IPS-NIHi7 (cell line): ENCODE results near the gene LUZP2.

ENCODE experiments used
- DNase-seq: peaks from one replicate; pipeline ENCODE4 v3.0.0; 2012; ENCODE audit warnings: mixed read lengths; ENCODE audit errors: extremely low spot score

Gene LUZP2

DNA sequence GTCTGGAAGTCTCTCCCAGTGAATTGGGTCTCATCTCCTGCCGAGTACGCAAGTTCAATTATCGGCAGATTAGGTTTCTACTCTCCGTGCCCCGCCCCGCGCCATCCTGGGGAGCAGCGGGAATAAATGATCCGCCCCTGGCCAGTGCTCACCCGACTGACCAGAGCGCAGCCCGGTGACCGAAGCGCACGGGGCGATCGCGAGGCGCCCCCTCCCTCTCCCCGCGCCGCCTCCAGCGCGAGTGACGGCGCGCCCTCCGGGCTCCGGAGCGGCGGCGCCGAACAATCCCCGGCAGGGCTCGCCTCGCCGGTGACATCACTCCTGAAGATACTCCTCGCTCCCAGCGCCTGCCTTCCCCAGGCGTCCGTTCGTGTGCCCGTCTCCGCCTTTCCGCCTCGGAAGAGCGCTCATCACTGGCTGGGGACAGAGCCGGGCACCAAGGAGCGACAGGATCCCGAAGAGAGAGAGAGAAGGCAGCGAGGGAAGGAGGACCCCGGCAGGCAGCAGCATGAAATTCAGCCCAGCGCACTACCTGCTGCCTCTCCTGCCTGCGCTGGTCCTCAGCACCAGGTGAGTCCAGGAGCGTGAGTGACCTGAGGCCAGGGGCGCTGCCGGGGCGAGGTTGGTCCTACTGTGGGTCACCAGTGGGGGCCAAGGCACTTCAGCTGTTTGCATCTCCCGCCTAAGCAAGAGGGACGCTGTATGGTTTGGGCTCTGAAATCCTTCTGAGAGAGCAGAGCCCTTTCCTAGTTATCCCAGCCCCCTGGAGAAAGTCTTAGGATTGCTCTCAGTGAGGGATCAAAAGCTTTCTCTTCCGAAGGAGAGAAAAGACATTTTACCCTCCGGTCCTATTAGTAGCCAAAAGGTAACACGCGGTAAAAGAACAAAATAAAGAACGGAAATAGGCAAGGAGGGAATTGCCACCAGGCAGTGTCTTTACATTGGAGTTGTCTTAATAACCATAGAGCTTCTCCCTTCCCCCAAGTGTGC, at the start of gene LUZP2:
Gene LUZP2, plus strand, starts transcription at position 318 of the 990 bp plus-strand sequence.
- peak; percentile 66 for DNase-seq

DNA sequence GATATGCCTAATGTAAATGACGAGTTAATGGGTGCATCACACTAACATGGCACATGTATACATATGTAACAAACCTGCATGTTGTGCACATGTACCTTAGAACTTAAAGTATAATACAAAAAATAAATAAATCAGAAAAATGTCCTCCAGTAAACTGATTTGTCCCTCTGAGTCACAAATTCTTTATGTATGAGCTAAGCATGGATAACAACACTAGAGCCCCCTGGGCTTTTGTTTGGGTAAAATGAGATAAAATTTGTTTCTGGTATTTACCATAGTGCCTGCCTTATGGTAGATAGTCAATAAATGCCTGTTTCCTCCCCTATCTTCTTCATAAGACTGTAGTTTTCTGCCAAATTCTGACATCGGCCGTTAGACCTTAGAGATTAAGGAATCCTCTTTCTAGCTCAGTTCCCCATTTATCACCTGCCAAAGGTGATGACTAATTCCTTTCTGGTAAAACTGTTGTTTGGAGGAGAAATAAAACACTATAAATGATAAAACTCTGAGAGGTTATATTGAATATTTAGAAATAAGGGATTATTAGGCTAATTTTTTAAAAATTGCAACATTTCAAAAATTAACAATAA, 43.6 kb upstream of the LUZP2 start:
- DNase-seq = no peak

DNA sequence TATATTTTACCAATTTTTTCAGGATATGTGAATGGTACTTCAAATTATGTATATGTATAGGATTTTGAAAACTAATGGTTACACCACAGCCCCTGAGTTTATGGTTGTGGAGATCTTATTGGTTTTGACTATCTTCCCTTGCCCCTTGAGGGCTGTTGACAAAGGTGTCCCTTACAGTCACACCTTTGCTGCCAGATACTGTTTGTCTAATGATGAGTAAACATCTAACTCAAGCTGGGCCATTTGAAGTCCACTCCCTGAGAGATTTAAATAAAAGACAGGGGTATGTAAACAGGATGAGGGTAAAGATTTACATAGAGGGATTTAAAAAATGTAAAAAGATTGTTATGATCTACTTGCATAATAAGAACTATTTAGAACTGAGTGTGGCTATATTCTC, 38.9 kb upstream of the LUZP2 start:
- DNase-seq = no peak

DNA sequence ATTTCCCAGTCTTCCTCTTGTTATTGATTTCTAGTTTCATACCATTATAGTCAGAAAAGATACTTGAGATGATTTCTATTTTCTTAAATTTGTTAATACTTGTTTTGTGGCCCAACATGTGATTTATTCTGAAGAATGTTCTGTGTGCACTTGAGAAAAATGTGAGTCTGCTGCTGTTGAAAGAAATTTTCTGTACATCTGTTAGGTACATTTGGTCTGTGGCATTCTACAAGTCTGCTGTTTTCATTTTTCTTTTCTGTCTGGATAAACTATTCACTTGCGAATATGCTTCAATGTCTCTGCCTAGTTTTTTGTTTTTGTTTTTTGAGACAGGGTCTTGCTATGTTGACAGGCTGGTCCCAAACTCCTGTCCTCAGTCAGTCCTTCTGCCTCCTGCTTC, 26.4 kb upstream of the LUZP2 start:
- no peak for DNase-seq

DNA sequence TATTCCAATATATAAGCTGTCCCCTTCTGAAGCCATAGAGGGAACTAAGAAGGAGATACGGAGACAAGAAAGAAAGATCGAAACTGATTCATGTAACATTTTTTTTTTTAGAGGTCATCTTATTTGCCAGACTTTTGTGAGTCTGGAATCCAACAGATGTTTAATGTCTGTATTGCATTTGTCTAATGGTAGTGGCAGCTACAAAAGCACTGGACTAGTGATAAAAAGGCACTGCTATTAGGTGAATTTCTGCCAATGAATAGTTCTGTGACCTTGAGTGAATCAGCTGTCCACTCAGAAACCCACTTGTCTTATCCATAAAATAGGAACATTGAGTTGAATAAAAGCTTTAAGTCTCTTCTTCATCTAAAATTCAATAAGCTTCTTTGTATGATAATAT, 25.8 kb upstream of the LUZP2 start:
- DNase-seq = no peak

DNA sequence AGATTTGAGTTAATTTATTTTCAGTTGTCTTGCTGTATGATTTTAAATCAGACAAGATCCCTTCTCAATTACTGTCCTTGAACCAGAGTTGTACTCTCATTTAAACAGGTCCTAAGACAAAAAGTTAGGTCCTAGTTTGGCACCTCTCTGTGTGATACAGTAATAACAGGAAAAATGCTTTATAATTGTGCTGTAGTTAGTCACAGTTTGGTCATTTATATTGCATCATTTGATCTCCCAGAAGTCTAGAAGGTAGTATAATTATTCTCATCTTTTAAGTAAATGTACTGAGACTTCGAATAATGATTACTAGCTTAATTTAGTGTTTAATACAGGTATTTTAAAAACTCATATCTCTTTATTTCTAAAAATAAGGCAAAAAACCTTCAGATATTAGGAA, 18.1 kb upstream of the LUZP2 start:
- DNase-seq = no peak

DNA sequence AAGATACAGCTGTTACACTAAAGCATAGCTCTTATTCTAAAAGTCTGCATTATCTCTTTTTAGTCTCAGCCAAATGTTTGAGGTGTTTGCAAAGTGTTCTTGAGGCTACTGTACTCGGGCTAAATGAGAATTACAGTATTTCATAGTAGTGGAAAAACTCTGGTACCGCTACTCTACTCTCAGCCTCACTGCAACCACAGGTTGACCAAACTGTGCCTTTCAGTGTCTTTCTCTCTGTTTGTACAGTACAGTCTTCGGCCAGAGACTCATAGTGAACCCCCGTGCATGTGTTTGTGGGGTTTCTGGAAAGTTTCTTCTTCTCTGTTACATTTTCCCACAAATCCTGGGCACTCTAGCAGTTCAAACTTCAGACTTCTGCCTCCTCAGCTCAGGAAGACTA, 7.4 kb upstream of the LUZP2 start:
- DNase-seq = no peak

DNA sequence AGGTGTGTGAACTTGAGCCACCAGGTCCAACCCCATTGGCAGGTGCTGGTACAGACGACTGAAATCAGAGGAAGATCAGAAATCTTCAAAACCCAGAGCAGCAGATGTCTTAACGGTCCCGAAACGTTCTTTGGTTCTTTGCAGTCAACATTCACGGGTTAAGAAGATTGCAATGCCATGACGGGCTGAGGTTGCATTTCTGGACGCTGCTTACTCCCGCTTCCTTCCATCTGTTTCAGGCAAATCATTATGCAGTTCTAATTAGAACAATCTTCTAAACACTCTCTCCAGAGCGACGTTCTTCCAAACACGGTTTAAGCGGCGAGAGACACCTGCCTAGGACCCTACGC, 492 bp upstream of the LUZP2 start:
- no peak for DNase-seq

DNA sequence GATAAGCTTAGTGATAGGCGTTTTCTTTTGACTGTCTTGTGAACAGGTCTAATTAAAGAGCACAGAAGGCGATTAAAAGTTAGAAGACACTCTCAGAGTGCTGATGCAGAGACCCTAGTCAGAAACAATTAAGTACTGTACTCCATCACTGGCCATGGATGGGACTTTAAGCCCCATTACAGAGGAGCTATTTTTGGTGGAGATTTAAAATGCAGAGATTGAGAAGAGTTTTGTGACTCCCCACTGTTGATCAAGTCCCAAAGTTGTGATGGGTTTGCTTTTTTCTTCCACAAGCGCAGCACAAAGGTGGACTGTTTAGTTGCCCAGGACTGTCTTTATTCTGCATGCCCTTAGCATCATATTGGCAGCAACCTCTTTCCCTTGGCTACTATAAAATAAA, 978 bp downstream of the LUZP2 start:
- DNase-seq = no peak

DNA sequence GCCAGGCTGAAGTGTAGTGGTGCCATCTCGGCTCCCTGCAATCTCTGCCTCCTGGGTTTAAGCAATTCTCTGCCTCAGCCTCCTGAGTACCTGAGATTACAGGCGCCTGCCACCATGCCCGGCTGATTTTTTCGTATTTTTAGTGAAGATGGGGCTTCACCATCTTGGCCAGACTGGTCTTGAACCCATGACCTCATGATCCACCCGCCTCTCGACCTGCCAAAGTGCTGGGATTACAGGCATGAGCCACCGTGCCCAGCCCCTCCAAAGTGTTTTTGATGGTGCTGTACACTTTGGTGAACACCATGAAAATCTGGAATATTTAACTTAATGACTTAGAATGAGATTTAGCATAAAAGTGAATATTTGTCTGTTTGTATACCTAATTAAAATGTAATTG, 5.6 kb downstream of the LUZP2 start:
- no peak for DNase-seq

DNA sequence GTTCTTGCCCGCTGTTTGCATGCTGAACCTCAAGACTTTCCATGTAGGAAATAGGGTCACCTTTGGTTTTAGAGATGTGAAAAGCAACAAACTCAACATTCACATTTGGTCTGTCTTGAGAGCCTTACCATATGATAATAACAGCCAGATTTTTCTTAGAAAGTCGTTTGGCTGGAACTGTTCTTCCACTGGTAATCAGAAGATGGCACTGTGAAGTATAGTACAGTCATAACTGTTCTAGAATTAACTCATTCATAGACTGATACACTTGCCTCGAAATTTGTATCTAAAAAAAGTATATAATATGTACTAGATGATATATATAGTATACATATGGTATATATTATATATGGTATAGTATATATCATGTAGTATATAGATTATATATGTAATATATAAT, 12.3 kb downstream of the LUZP2 start:
- DNase-seq = no peak

DNA sequence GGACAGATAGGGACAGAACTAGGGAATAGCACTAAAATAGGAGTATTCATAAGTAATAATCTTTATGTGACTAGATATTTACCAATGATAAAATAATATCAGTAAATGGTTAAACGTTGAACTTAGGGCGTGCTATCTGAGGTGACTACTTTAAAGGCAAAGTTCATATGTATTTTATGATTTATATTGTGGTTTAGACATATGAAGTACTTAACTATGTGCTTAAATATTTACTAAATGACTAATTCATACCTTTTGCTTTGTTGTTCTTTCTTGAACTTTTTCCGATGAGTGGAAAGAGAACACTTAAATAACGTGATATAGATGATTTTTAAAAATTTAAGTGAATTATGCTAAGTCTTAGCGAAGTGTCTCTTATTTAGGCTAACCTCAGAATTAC, 14.7 kb downstream of the LUZP2 start:
- no peak for DNase-seq

DNA sequence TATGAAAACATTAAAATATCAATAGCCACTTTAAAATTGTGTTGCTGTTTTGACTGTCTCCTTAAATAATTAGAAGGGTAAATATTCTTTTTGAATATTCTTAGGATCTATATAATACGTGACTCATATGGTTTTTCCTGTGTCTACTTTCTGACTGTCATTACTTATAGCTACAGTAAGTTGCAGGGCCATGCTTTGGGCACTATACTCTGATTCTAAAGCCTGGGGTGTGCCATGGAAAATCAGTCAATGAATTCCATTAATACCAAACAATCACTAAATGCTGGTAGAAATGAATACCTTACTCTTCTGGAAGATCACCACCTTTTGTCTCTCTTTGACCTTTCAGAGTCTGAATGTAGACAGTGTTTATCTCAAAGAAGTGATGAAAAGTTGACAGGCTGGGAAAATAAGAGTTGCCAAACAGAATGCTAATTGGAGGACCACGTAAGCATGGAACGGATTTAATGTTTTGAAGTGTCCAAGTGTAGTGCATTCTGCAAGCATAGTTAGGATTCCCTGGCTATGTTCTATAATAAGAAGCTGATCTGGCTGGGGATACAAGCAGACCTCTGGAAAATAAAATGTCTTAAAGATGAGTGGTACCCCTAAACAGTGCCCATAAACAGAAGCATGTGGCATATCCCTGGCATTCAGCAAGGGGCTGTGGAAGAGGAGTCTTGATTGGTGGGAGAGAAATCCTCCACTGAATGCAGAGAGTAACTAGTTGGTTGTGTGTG, 16.8 kb downstream of the LUZP2 start:
- DNase-seq = no peak

DNA sequence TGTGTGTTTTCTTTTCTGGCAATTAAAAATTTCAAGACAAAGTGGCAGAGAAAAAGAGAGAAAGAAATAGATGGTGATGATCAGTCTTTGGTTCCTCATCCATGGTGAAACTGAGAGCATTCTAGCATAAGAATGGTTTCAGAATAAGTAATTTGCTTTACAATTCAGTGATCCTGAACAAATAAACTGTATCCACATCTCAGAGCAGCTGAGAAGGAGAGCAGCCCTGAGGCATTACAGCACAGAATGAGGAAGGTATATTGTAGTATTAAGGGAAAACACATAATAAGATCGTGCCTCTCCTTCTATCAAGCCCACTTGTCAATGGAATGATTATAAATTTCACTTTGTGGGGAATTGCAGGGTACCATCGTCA, 17.4 kb downstream of the LUZP2 start:
- no peak for DNase-seq

DNA sequence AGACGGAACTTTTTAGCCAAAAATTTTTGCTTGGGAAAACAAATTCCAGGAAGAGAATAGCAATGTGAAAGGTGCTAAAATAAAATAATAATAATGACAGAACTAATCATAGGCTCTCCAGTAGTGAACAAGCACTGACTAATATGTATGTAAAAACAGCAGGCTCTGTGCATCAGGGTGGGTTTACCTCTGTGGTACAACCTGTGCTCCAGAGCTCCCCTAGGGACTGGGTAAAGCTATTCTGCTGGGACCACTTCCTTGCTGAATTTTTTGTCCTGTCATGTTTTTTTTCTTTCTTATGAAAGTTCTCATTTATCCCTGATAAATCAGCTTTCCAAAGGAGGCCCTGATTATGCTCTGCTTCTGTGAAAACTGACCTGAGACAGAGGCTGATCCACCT, 18.8 kb downstream of the LUZP2 start:
- DNase-seq = peak; percentile 22

DNA sequence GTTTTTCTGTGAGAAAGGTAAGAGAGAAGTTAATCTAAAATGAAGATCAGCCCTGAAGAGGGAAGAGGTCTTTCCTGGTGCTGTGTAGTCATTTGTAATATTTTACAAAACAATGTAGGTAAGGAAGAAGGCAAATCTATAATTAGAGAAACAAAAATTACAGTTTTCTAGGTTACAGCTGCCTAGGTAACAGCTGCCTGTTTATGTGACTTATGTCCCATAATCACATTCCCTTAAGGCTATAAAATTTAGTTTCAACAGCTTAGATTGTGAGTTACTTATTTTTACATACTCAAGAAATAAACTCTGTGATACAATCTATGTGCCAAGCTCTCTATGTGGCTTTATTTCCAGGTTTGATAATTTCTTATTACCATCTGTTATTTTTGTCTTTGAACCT, 19.8 kb downstream of the LUZP2 start:
- DNase-seq = no peak

DNA sequence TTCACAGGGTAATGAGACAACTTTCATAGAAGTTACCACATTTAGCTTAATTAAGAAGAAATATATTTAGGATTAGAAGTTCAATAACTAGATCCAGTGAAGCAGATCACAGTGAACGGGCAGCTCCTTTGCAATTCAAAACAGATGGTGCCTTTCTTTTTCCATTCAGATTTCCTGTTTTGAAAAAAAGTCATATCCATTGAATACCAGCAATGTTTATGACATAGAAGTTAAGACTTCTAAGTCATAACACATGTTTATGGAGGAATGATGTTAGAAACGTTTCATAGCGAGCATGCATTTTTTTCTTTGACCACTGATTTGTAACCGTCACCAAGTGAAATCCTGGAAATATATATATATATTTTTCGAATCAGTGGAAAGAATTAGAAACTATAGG, 24.7 kb downstream of the LUZP2 start:
- DNase-seq = no peak

DNA sequence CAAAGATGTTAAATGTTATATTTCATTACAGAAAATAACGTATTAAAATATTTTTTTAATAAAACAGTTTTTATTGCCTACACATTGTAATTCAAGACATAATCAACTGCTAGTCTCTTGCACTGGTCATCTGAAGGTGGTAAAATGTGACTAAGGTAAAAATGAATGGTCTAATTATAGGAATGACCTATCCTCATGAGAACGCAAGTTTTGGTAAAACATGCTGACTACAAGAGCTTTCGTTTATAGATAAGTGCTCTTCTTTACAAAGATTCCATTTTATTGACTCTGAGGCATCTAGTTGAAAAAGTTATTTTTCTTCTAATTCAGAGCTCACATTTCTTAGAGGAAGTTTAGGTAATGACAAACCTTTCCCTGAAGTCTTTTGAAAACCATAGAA, 27.3 kb downstream of the LUZP2 start:
- no peak for DNase-seq

DNA sequence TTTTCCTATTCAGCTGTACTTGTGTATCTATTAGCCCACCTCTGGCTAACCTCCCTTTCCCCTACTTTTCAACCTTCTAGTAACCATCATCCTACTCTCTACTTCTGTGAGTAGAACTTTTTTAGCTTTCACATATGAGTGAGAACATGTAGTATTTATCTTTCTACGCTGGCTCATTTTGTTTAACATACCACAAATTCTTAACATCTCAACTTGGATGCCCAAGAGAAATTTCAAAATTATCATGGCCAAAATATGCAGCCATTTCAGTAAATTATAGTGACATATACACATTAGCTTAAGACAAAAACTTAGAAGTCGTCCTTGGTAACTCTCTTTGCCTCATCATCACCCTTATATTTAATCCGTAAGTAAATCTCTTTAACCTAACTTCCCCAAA, 34.7 kb downstream of the LUZP2 start:
- no peak for DNase-seq

DNA sequence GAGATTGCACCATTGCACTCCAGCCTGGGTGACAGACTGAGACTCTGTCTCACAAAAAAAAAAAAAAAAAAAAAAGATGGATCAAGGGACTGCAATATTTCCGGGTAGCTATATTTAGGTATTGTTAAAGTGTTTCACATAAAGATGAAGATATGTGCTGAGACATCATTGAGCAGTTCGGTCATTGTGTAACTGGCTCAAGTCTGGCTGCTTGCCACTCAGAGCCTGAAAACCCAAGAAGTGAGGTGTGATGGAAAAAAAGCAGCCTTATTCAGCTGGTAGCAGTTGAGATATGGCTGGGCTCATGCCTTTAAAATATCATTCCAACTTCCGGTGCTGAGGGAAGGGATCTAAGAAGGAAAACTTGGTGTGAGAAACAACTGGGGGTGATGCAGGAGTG, 46.9 kb downstream of the LUZP2 start:
- no peak for DNase-seq

DNA sequence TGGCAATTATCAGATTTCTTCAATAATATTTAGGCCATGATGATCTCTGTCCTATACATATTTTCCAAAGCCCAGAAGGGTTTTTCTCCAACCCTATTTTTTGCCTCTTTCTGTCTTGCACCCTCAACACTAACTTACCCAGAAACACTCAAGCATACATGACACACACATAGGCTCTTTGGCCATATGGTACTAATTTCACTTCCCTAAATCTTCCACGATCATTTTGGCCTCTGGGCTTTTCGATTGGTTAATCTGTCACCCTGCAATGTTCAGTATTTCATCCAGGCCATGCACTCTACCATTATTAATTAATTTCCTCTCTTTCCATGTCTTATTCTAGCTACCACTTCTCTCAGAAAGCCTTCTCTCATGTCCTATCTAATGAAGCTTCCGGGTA, 59.8 kb downstream of the LUZP2 start:
- DNase-seq = no peak

DNA sequence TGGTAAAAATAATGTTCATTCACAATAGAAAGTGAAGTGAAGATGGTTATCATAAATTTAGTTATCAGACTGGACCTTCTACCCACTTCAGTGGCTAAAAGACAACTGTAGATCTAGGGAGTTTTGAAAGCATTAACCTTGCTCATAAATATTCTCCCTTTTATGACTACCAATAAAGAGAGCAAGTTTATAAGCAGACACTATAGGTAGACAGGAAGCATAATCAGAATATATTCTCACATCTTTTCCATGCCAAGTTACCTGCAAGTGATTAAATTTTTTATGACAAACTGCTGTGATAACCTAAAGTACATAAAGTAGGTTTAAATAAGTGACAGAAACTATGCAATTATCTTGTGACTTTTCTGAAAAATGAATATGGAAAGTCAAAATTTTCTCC, 62.5 kb downstream of the LUZP2 start:
- no peak for DNase-seq

DNA sequence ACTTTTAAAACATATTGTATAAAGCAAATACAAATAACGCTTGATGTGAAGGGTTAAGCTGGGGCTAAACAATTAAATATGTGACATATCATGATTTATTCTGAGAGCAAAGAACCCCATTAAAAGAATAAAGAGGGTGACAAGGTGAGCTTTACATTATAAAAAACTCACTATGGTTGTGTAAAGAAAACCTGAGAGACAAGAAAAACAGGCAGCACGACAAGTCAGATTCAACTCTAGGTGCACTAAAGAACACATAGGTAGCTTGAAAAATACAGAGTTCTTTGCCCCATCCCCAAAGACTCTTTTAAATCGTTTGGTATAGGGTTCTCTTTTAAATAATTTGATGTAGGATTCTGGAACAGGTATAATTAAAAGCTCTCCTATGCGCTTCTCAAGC, 63.5 kb downstream of the LUZP2 start:
- DNase-seq = no peak
